Omental fat pad (tissue), 4 donors: ENCODE results near the gene ACCS. TPM values are rescaled to one million over a fixed set of nuclear protein-coding genes. Genes with fewer than 3 reads are reported as not detected.
A peak's percentile ranks its signal among the peaks of the same experiment; 100 is the strongest.

Experiments
- ATAC-seq: fragments of 150-250 bp; one replicate; pipeline ENCODE4 v1.9.1; 2016; ENCODE audit warnings: mild to moderate bottlenecking, moderate library complexity; ENCODE audit not compliant: low FRiP score
- DNase-seq: peaks from one replicate; pipeline ENCODE4 v3.0.0-alpha.2; 2019; ENCODE audit warnings: low spot score
- CTCF ChIP-seq, 3 donors: fragments of 450-650 bp; IDR thresholded peaks; one replicate each; pipeline ENCODE4 v1.5.1; 2016 to 2017; ENCODE audit warnings: antibody characterized with exemption in 3 of 3, mild to moderate bottlenecking in 3 of 3, moderate library complexity in 2 of 3
- total RNA-seq, 4 donors: library from RNA; depleted of rRNA; stranded (reverse); fragments of >200 nt; gene quantifications; one replicate each; pipeline ENCODE4 v1.1.0, GENCODE V29; 2016

Gene ACCS
- 10 to 100 TPM; 13.8 to 38.0 (median 19.7) TPM for total RNA-seq

DNA sequence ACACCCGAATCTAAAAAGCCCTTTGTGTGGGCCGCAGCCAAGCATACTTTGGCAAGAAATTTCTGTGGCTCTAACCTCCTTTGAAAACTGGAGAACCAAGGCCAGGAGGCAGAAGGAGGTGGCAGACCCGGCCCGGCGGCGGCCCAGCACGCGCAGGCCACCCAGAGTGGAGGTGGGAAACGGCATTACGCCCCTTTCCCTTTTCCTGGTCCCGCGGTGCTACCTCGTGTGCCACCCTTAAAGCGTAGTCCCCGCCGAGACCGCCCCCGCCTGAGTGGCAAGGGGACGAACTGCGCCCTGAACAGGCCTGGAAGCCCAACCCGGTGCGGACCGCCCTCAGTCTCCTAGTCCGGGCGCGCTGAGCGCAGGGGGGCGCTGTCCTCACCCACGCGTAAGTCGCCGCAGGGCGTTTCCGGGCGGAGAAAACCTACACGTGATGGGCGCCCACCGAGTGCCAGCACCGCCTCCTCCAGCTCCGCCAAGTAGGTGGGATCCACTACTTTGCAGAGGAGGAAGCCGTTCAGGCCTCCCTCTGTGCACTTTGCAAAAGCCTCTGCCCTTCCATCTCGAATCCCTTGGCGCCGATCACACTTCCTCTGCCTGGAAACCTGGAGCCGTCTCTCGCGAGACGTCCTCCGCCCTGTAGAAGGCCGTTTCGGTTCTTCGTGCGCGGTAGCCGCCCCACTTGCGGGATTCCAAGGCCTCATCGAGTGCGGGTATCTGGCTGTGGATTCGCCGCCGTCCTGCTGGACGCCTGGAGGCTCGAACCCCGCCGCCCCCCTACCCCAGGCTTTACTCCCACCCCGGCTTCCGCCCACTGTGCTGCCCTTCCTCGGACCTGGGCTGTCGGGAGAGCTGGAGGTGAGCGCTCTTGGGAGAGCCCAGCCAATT is at the start of gene ACCS:
Gene ACCS (plus strand): TSS at position 430 of the 891 bp plus-strand sequence. CDS start 1,358 bp downstream, outside the sequence.
- DNase-seq (peak; percentile 80), ATAC-seq (peak; percentile 97)
- TF ChIP-seq CTCF (IDR thresholded peaks at IDR 0.05) = peak in 2 of 3 donors; percentile 15 to 63

DNA sequence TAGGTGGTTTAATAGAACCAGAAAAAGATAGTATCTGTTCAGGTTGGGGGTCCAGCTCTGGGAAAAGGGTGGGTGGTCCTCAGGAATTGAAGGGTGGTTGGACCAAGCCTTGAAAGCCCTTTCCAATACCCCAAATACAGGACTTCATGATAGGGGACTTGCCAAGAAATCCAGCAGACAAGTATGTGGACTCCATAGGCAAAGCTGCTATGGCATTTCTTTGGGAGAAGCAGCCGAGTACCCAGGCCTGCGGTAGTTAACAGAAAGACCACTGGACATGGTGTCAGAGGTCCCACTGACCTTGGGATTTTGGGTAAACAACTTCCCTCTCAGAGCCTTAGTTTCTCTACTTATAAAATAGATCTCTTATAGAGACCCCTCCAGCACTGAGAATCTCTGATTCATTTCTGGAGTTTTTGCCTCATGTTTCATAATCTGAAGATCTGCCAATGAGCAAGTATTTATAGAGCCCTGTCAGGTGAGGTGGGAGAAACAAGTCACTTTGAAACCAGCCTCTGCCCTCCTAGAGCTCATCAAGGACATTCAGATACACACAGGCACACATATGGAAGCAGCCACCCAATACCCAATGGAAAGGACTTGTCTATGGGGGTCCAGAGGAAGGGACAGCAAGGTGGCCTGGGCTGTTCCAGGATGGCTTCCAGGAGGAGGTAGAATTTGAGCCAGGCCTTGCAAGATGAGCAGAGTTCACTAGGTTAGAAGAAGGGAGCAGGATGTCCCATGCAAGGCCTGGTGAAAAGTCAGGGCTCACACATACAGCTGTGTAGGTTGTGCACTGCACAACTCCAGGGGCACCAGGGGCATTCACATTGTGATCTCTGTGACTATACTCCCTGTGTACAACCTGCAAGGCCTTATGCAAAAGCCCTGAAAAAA is 49.3 kb upstream of the ACCS start:
- no peak for TF ChIP-seq CTCF (IDR thresholded peaks at IDR 0.05)
- DNase-seq (no peak), ATAC-seq (no peak)

DNA sequence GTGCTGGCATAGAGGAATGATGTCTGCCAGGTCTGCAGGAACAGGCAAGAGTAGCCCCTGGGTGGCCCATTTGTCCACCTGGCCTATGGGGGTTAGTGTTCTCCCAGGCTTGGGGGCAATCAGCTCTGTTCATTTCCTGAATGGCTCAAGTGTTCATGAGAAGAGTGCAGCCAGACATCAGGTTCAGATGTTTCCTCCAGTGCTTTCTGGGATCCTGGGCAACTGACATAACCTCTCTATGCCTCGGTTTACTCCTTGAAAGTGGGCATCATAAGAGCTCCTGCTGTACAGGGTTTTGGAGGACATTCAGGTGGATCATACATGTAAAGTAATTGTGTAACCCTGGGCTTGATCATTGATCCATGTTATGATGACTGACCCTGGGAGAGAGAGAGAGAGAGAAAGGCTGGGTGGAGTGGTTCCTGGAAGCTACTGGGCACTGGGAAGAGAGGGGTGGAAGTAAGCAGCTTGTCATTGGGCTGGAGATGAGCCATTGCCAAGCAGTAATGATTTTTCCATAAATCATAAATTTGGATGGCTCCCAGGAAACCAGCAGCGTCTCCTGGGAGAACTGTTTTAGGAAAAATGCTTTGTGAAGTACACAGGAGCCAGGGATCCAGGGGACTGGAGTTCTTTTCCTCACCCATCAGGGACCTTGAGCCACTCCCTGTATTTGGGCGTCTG is 48.5 kb upstream of the ACCS start:
- DNase-seq (no peak), ATAC-seq (peak; percentile 50)
- no peak for TF ChIP-seq CTCF (IDR thresholded peaks at IDR 0.05)

- ATAC-seq (peak; percentile 30), DNase-seq (no peak)
- no peak for TF ChIP-seq CTCF (IDR thresholded peaks at IDR 0.05)
These were observed 47.9 kb upstream of the ACCS start for GRCh38 chr11:44018127-44018521.

DNA sequence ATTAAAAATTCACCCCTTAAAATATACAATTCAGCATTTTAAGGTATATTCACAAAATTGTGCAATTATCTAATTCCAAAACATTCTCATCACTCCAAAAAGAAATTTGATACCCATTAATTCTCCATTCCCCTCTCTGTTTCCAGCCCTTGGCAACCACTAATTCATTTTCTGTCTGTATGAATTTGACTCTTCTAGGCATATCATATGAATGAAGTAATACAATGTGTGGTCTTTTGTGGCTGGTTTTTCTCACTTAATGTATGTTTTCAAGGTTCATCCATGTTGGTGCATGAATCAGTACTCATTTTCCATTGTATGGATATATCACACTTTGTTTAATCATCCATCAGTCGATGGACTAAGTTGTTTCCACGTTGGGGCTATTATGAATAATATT is 47.2 kb upstream of the ACCS start:
- no peak for TF ChIP-seq CTCF (IDR thresholded peaks at IDR 0.05)
- no peak for DNase-seq
- ATAC-seq = no peak

GRCh38 chr11:44024977-44025376 is 41.1 kb upstream of the ACCS start:
- DNase-seq = no peak
- no peak for ATAC-seq
- no peak for TF ChIP-seq CTCF (IDR thresholded peaks at IDR 0.05)
